Progenitor cell of endocrine pancreas (in vitro differentiated cells): ENCODE results near the gene MORF4L1. TPM values are rescaled to one million over a fixed set of nuclear protein-coding genes. Genes with fewer than 3 reads are reported as not detected.
"Not testable (repeated sequence)": the region's sequence is repeated elsewhere in the genome, so short reads cannot be mapped to it uniquely, and the experiment has no call there.

ENCODE experiments used
- DNase-seq: peaks from one replicate; pipeline ENCODE4 v3.0.0; 2021; ENCODE audit warnings: low spot score; ENCODE audit not compliant: unreplicated experiment
- H3K27ac Mint-ChIP-seq: 2 replicates; pipeline ENCODE4 v1.8.0; 2021; ENCODE audit warnings: mild to moderate bottlenecking, moderate library complexity, mixed read lengths
- H3K27me3 Mint-ChIP-seq: 2 replicates; pipeline ENCODE4 v1.8.0; 2021; ENCODE audit warnings: mixed read lengths
- H3K36me3 Mint-ChIP-seq: 2 replicates; pipeline ENCODE4 v1.8.0; 2022; ENCODE audit warnings: mixed read lengths; ENCODE audit not compliant: insufficient read depth
- H3K4me1 Mint-ChIP-seq: 2 replicates; pipeline ENCODE4 v1.8.0; 2021; ENCODE audit warnings: low read depth, mixed read lengths
- H3K4me3 Mint-ChIP-seq: 2 replicates; pipeline ENCODE4 v1.8.0; 2021; ENCODE audit warnings: low read depth, mild to moderate bottlenecking, moderate library complexity, mixed read lengths
- H3K9me3 Mint-ChIP-seq: 2 replicates; pipeline ENCODE4 v1.8.0; 2021; ENCODE audit warnings: low read depth, mixed read lengths
- total RNA-seq: library from RNA; stranded (reverse); gene quantifications from 2 replicates; pipeline ENCODE4 v1.2.1, GENCODE V29; 2021
- TF ChIP-seq, protein P1 (sequence below): fragments of 200-600 bp; sonication (generic); IDR thresholded peaks from one replicate; pipeline ENCODE4 v1.5.0; 2021; ENCODE audit warnings: antibody characterized with exemption, mild to moderate bottlenecking; ENCODE audit not compliant: unreplicated experiment

The MORF4L1 gene
- total RNA-seq, 1 donor from 2014 or later, result 438 TPM

DNA sequence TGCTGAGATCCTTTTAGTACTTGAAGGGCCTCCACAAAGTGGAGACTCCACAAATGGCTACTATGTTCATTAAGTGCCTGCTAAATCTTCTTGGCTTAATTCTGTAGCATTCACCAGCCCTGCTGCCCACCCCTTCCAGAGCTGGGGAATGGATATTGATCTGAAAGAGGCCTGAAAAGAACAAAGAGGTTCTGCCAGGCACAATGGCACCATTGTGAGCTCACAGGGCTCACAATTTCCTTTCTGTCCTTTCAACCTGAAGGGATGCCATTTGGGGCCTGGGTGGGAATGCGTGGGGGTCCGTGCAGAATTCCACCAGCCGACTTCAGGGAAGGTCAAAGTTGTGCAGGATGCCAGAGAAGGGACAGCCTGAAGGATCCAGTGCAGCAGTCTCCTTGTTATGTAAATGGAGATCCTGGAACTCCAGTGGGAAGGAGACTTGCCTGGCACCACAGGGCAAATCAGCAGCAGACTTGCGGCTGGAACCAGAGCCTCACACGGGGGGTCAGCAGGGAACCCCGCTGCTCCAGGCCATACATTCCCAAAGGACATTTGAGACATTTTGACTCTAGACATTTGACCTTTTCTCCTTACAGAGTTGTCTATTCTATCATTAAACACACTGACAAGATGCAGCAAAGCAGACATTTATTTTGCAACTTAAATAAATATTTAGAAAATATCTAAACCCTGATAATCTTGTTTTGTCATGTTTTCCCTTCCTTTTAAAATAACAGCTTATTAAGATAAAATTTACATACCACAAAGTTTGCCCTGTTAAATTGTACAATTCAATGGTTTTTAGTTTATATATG lies 21.5 kb upstream of the MORF4L1 start:
- Mint-ChIP-seq H3K4me3 (no peak overlapping the region), H3K36me3 (peaks cover 6% of the 10 kb centered on the region), H3K4me1 (peaks cover 13% of the 10 kb centered on the region), H3K27me3 (no peaks in the 10 kb centered on the region), H3K27ac (peak overlapping the region; percentile 98), H3K9me3 (peaks cover 13% of the 10 kb centered on the region)
- TF ChIP-seq, protein P1, sequence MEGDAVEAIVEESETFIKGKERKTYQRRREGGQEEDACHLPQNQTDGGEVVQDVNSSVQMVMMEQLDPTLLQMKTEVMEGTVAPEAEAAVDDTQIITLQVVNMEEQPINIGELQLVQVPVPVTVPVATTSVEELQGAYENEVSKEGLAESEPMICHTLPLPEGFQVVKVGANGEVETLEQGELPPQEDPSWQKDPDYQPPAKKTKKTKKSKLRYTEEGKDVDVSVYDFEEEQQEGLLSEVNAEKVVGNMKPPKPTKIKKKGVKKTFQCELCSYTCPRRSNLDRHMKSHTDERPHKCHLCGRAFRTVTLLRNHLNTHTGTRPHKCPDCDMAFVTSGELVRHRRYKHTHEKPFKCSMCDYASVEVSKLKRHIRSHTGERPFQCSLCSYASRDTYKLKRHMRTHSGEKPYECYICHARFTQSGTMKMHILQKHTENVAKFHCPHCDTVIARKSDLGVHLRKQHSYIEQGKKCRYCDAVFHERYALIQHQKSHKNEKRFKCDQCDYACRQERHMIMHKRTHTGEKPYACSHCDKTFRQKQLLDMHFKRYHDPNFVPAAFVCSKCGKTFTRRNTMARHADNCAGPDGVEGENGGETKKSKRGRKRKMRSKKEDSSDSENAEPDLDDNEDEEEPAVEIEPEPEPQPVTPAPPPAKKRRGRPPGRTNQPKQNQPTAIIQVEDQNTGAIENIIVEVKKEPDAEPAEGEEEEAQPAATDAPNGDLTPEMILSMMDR, result no peak
- no peak for DNase-seq

DNA sequence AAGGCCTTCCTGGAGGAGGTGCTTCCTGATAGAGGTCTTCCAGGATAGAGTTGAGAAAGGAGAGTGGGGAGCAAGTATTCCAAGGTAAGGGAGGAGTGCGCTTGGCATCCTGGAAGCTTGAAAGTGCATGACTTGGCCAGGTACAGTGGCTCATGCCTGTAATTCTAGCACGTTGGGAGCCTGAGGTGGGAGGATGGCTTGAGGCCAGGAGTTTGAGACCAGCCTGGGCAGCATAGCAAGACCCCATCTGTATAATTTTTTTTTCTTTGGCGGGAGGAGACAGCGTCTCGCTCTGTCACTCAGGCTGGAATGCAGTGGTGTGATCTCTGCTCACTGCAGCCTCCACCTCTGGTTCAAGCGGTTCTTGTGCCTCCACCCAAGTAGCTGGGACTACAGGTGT lies 19.2 kb upstream of the MORF4L1 start:
- TF ChIP-seq, protein P1, result no peak
- no peak for DNase-seq
- H3K4me1 Mint-ChIP-seq, result peaks cover 13% of the 10 kb centered on the region
- peak overlapping the region; percentile 76 for H3K27ac Mint-ChIP-seq
- no peak overlapping the region for H3K4me3 Mint-ChIP-seq
- peaks cover 7% of the 10 kb centered on the region for H3K9me3 Mint-ChIP-seq
- H3K36me3 Mint-ChIP-seq, result peaks cover 3% of the 10 kb centered on the region
- H3K27me3 Mint-ChIP-seq, result no peaks in the 10 kb centered on the region

DNA sequence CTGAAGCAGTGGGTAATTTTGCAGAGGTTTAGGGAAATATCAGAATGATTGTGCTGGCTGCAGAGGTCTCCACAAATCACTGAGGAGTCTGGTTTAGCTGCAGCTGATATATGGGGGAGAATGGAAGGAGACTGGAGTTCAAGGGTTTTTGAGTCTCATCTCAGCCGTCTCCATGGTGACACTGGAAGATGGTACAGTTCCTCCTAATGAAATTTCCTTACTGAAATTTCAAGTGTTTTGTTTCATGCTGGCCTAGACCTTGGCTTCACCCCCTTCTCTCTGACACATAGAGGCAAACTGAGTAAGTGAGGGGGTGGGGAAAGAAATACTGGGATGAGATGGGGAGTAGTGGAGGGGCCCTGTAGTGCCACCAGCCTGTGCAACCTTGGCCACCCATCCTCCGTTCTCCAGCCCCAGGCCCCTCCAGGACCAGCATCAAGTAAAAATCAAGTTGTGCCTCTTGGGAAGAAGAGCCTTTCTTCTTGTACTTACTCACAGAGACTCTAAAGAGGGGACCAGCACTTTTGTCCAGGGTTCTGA lies 17.8 kb upstream of the MORF4L1 start:
- Mint-ChIP-seq H3K4me1 (peaks cover 15% of the 10 kb centered on the region), H3K9me3 (peaks cover 7% of the 10 kb centered on the region), H3K4me3 (no peak overlapping the region), H3K27ac (no peak overlapping the region), H3K27me3 (no peaks in the 10 kb centered on the region), H3K36me3 (peaks cover 3% of the 10 kb centered on the region)
- TF ChIP-seq, protein P1, result no peak
- DNase-seq, result no peak

DNA sequence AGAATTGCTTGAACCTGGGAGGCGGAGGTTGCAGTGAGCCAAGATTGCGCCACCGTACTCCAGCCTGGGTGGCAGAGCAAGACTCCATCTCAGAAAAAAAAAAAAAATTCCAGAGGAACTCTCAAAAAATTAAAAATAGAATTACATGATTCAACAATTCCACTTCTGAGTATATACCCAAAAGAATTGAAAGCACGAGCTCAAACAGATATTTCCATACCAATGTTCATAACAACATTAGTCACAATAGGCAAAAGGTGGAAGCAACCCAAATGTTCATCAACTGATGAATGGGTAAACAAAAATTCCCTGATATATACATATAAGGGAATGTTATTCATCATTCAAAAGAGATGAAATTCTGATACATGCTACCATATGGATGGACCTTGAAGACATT lies 16.9 kb upstream of the MORF4L1 start:
- no peak overlapping the region for H3K4me3 Mint-ChIP-seq
- H3K4me1 Mint-ChIP-seq, result peaks cover 9% of the 10 kb centered on the region
- H3K27ac Mint-ChIP-seq, result no peak overlapping the region
- H3K36me3 Mint-ChIP-seq, result peaks cover 1% of the 10 kb centered on the region
- TF ChIP-seq, protein P1, result no peak
- peaks cover 7% of the 10 kb centered on the region for H3K9me3 Mint-ChIP-seq
- H3K27me3 Mint-ChIP-seq, result no peaks in the 10 kb centered on the region
- DNase-seq, result no peak

DNA sequence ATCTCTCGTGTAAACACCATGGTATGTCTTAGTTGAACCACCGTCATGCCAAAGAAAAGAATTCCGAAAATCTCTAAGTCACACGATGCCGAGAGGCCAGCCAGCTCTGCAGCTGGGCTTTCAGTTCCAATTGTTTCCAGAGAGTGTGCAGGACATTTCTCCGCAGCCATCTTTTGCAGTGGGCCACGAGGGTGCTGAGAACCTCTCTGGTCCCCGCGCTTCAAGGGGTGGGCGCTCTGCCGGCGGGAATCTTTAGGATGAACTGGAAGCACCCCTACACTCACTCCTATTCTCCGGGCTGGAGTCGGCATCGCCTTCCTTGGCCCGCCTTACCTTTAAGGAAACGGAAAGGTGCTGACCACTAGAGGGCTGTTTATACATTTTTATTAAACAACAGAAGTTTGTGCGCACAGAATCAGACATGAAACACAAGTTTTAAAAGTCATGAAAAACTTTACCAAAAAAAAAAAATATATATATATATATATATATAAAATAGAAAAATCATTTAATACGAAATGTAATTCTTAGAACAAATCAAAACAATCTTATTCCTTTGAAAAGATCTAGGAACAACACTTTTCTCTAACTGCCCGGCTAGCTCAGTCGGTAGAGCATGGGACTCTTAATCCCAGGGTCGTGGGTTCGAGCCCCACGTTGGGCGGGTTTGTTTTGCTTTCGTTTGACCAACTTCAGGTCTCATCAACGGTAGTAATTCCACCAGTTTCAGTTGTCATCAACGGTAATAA lies 12.5 kb upstream of the MORF4L1 start:
- Mint-ChIP-seq H3K36me3 (no peaks in the 10 kb centered on the region), H3K27ac (peak overlapping the region; percentile 98), H3K9me3 (no peaks in the 10 kb centered on the region), H3K4me3 (peak overlapping the region; percentile 83), H3K27me3 (no peaks in the 10 kb centered on the region), H3K4me1 (peaks cover 2% of the 10 kb centered on the region)
- TF ChIP-seq, protein P1, result peak; percentile 70
- peak; percentile 59 for DNase-seq

DNA sequence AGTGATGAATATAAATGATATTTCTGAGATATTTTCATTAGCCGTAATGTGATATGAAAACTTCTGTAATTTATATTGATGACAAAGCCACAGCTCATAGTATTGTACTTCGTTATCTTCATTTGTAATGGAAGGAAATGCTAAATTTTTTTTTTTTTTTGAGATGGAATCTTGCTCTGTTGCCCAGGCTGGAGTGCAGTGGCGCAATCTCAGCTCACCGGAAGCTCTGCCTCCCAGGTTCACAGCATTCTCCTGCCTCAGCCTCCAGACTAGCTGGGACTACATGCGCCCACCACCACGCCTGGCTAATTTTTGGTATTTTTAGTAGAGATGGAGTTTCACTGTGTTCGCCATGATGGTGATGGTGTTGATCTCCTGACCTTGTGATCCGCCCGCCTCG lies 7.1 kb upstream of the MORF4L1 start:
- not testable (repeated sequence) for H3K4me1 Mint-ChIP-seq, H3K27ac Mint-ChIP-seq, DNase-seq, H3K4me3 Mint-ChIP-seq, H3K27me3 Mint-ChIP-seq, H3K36me3 Mint-ChIP-seq, H3K9me3 Mint-ChIP-seq

DNA sequence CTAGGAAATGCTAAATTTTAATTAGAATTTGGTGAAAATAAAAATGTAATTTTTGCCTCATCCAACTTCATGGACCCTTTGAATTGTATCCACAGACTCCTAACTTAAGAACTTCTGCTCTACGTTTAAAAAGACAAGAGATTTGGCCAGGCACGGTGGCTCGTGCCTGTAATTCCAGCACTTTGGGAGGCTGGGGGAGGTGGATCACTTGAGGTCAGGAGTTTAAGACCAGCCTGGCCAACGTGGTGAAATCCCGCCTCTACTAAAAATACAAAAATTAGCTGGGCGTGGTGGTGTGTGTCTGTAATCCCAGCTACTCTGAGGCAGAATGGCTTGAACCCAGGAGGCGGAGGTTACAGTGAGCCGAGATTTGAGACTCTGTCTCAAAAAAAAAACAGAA lies 6.7 kb upstream of the MORF4L1 start:
- H3K27ac Mint-ChIP-seq, H3K9me3 Mint-ChIP-seq, DNase-seq, H3K36me3 Mint-ChIP-seq, H3K4me3 Mint-ChIP-seq, H3K4me1 Mint-ChIP-seq, H3K27me3 Mint-ChIP-seq: not testable (repeated sequence)
